ENCODE measurements around the gene RNASEH2A.
A peak's percentile ranks its signal among the peaks of the same experiment; 100 is the strongest.

The RNASEH2A gene

GRCh38 chr19:12806242-12807081, at the start of gene RNASEH2A:
Gene RNASEH2A (plus strand): TSS chr19:12806584. CDS start chr19:12806674, 90 bp downstream.
- DNase-seq = peak; percentile 90

- peak; percentile 76 for DNase-seq
These were observed 48.7 kb upstream of the RNASEH2A start for GRCh38 chr19:12757544-12758274.

DNA sequence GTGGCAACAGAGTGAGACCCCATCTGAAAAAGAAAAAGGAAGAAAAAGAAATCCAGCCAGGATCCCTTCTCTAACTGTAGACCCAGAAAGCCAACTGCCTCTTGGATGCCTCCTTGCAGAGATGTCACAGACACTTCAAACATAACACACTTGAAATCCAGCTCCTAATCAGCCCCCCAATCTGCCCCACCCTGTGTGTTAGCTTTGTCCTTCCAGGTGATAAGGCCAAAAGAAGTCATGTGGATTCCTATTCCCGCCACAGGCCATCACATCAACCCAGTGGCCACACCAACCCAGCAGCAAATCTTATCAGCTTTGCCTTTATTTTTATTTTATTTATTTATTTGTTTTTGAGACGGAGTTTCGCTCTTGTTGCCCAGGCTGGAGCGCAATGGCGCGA, 46.7 kb upstream of the RNASEH2A start:
- no peak for DNase-seq

DNA sequence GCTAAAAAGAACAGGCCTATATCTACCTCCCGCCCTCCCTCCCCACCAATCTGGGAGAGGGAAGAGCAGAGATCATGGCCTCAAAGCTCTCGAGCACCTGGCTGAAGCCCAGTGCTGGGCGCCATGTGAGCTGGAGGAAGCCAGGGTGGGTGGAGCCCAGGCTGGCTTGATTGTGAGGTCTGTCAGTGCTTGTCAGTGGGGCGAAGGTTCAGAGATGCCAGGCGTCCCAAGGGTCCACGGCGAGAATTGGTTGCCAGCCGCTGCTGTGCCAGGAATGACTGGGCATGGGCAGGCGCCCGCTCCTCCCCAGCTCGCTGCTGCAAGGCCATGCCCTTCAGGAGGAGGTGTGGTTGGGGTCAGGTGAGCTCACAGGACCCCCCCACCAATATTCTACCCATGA, 43.3 kb upstream of the RNASEH2A start:
- DNase-seq = no peak

- DNase-seq = no peak
These were observed 41.7 kb upstream of the RNASEH2A start for GRCh38 chr19:12764698-12765097.

DNA sequence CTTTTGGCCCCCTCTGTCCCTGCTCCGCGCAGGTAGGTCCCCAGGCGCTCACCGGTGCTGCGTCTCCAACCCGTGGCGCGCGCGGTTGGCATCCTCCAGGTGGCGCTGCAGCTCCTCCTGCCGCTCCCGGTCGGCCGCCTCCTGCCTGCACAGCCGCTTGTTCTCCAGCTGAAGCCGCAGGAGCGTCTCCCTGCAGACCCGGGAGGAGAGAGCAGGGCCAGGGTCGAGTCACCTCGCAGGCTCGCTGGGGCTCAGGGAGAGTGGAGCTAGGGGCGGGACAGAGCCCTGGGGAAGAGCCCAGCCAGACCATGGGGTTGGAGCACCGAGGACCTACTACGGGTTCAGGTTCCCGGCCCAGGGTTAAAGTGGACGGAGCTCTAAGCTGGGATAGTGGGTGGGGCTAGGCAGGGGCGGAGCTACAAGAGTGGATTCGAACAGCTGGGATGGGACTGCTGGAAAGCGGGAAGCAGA, 40.3 kb upstream of the RNASEH2A start:
- DNase-seq = no peak

DNA sequence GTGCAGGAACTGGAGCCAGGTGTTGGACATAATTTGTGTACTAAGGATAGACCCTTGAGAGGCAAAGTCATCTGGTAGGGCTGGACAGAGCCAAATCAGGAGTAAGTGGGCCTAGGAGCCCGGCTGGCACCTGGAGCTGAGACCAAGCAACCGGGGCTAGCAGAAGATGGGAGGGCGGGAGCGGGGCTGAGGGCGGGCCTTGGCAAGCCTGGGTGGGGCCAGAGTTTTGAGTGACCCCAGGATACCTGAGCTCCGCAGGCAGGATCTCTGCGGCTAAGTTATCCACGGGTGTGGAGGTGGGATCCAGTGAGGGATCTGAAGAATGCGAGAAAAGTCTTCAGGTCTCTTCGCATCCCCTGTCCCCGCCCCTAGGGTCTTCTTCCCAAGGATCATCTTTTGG, 39.2 kb upstream of the RNASEH2A start:
- no peak for DNase-seq

GRCh38 chr19:12767666-12768065, 38.7 kb upstream of the RNASEH2A start:
- DNase-seq = no peak

- no peak for DNase-seq
These were observed 36.7 kb upstream of the RNASEH2A start for GRCh38 chr19:12769689-12770088.

GRCh38 chr19:12770922-12771321, 35.5 kb upstream of the RNASEH2A start:
- no peak for DNase-seq

- DNase-seq = no peak
These were observed 34.1 kb upstream of the RNASEH2A start for GRCh38 chr19:12772323-12772722.

GRCh38 chr19:12773571-12773970, 32.8 kb upstream of the RNASEH2A start:
- DNase-seq = no peak

DNA sequence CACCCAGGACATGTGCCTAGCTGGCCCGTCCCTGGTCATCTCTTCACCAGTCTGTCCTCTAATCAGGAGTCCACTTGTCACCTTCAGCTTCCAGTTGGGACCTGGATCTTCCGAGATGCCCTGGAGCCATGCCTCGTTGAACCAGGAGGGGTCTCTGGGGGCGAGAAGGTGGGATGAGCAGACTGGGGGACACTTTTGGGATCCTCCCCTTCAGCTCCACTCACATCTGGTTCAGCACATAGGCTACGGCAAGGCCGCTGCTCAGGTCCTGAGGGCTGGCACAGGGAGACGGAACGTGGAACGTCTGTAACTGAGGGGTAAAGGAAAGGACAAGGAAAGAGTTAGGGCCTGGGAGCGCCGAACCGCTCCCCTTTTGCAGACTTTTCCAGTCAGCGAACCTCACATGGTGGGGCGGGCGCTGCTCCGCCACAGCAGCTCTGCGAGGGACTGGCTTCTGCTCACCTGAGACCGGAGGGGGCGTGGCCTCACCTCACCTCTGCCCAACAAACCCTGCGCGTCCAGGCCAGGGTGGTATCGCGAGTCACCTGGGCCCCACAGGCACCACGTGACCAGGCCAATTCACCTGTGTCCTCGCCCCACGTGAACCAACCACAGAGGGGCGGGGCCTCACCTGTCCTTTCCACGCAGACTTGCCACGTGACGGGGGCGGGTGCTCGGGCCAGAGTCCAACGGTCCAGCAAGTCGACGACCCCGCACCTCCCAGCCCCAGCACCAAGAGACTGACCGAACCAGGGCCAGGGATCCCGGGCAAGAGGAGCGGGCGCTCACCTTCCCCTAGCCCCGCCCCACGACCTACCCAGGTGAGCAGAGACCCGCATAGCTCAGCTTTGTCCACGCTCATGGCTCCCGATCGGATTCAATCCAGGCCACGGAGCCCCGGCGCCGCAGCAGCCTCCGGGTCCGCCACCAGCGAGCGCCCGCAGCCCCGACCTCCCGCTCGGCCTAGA, 31.5 kb upstream of the RNASEH2A start, which contains the start of gene HOOK2:
TSS of gene HOOK2 (minus strand) at position 965 of the 968 bp plus-strand sequence. CDS start at position 862, 103 bp downstream.
- DNase-seq = peak; percentile 93

DNA sequence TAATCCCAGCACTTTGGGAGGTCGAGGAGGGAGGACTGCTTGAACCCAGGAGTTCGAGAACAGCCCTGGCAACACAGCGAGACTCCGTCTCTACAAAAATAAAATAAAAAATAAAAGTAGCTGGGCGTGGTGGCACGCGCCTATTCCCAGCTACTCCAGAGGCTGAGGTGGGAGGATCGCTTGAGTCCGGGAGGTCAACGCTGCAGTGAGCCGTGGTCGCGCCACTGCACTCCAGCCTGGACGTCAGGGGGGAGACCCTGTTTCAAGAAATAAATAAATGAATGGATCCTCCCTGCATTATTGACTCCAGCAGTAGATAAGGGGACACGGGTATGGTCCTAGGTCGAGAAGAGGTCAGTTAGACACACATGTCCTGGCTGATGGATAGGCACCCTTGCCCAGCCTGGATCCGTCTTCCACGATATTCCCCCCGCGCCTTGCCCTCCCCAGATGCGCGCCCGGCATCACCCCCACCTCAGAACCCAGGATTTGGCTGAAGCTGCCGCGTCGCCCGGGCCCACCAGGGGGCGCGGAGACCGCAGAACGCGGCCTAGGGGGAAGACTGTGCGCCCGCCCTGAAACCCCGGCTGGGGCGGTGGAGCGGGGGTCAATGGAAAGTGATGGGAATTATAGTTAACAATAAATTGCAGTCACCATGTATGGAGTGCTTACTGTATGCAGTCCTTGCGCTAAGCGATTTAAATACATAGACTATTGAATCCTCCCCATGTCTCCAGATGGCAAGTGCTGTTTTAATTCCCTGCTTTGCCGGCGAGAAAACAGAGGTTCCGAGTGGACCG, 29.0 kb upstream of the RNASEH2A start:
- DNase-seq = peak; percentile 86

DNA sequence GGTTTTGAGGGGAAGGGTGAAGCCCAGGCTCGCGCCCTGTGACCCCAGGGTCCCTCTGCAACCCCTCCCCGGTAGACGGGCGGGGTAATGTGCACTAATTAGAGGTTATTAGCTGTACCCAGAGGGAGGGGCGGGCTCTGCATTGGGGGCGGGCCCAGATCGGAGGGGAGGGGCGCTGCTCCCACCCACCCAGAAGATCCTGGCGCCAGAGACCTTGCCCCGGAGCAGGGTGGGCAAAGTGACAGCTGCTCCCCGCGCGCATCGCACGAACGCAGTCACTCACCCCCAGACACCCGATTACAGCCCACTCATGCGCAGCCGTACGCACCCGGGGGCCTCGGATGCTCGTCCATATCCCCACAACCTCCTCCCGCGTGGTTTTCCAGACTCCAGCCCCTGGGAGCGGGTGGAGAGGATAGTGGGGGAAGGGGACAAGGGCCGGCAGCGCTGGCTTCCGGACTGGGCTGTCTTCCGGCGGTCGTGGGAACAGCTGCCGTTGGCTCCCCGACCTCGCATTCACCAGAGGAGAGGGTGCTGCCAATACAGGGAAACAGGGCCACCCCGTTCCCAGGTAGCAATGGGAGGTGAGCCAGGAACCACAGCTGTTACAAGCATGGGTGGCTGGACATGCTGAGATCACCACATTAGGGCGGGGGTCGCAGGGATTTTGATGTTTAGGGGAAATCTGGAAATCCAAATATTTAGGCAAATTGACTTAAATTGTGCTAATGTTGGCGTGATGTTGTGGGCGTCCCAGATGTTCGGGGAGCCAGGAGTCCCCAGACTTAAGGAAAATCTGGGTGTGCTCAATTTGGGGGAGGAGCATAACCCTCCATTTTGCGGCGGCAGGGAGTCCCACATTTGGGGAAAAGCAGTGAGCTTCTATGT, 28.1 kb upstream of the RNASEH2A start:
- peak; percentile 90 for DNase-seq

DNA sequence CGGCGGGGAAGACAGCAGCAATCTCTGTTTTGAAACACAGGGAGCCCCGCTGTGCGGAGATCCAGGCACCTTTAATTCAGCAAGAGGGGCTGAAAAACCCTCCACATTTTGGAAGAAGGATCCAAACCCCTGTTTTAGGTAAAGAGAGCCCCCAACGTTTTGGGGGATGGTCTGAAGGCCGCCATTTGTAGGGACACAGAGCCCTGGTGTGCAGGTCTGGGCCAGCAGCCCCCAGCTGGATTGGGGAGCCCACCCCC, 27.6 kb upstream of the RNASEH2A start:
- DNase-seq = peak; percentile 61

- peak; percentile 61 for DNase-seq
These were observed 27.0 kb upstream of the RNASEH2A start for GRCh38 chr19:12779162-12779993.

DNA sequence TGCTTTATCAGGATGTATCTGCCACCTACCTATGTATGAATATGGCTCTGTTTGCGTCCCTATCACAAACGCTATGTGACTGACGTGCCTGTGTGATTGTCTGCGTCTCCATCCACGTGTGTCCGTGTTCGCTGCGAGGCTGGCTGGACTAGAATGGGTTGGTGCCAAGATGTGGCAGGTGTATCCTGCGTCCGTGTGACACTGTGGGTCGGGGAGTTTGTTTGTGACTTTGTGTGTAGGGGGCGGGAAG, 24.3 kb upstream of the RNASEH2A start:
- DNase-seq = peak; percentile 64

DNA sequence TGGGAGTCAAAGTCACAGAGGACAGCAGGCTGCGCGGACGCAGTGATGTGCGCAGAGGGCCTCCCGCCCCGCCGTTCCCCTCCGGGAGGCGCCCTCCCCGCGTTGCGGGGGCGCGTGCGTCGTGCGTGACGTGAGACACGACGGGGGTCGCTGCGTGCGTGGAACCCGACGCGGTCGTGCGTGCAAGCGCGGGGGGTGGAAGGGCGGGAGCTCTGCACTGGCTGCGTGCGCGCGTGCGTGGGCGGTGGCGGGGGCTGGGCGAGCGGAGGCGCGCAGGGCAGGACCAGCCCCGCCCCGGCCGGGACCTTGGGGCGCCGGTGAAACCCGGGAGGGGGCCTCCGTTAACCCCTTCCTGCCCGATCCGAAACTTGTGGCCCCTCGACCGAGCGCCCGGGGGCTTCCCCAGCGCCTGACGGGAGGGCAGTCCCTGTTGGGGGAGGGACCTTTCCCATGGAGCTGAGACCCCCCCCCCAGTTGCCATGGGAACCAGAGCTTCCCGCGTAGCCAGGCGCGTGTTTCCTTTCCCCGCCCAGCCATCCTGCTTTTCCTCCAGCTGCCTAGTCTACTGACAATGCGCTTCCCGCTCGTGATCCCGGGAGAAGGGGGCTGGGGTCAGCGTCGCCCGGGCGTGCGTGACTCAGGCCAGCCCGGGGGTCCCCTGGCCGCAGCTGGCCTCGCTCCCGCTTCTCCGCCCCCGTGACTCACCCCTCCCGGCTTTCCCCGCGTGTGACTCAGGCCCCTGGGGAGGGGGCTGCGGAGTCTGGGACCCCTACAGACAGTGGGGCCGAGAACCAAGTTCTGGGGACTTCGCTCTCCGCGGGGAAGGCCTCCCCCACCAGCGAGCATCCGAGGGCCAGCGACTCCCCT, 23.7 kb upstream of the RNASEH2A start:
- DNase-seq = peak; percentile 66
